Fibroblast of the aortic adventitia (primary cell): Measurements from ENCODE around the gene MARCHF3. TPM values are rescaled to one million over a fixed set of nuclear protein-coding genes. Genes with fewer than 3 reads are reported as not detected.

Experiments
- DNase-seq: peaks from one replicate; pipeline ENCODE4 v3.0.0-alpha.2; 2010; ENCODE audit warnings: low read depth
- H3K4me3 ChIP-seq: 2 replicates; pipeline ENCODE4 v1.5.1; 2011; ENCODE audit warnings: low read depth, mild to moderate bottlenecking, control low read depth, low read length, moderate library complexity
- CTCF ChIP-seq: IDR thresholded peaks from 2 replicates; pipeline ENCODE4 v1.5.1; 2011; ENCODE audit warnings: mild to moderate bottlenecking, low read length, control low read depth, inconsistent platforms; ENCODE audit not compliant: insufficient read depth
- total RNA-seq: library from RNA; depleted of rRNA; stranded (reverse); fragments of >200 nt; gene quantifications from 2 replicates; pipeline ENCODE4 v1.2.3, GENCODE V29; 2012; ENCODE audit warnings: low replicate concordance

MARCHF3 gene
- total RNA-seq, 1 donor: 16.9 TPM

GRCh38 chr5:126888175-126888574 is 142.2 kb downstream of the MARCHF3 start:
- no peak for DNase-seq
- TF ChIP-seq CTCF: no peak
- H3K4me3 ChIP-seq: no peak overlapping the region

GRCh38 chr5:126884269-126884819 is 146.0 kb downstream of the MARCHF3 start:
- no peak for TF ChIP-seq CTCF
- peak; percentile 89 for DNase-seq
- H3K4me3 ChIP-seq: no peak overlapping the region

- DNase-seq: no peak
- no peak overlapping the region for H3K4me3 ChIP-seq
- no peak for TF ChIP-seq CTCF
These were observed 146.7 kb downstream of the MARCHF3 start for GRCh38 chr5:126883564-126884245.

- no peak for TF ChIP-seq CTCF
- H3K4me3 ChIP-seq: no peak overlapping the region
- peak; percentile 37 for DNase-seq
These were observed 148.3 kb downstream of the MARCHF3 start for GRCh38 chr5:126881821-126882600.

- H3K4me3 ChIP-seq: no peak overlapping the region
- no peak for TF ChIP-seq CTCF
- DNase-seq: no peak
These were observed 151.7 kb downstream of the MARCHF3 start for GRCh38 chr5:126878634-126879033.

GRCh38 chr5:126878085-126878484 is 152.3 kb downstream of the MARCHF3 start:
- TF ChIP-seq CTCF: no peak
- DNase-seq: no peak
- H3K4me3 ChIP-seq: no peak overlapping the region
